HepG2 (cell line): ENCODE data around the gene CSNK2A2. TPM values are rescaled to one million over a fixed set of nuclear protein-coding genes. Genes with fewer than 3 reads are reported as not detected.

Experiments
- ARID4A ChIP-seq: sonication (generic); formaldehyde crosslinking; IDR thresholded peaks from 2 replicates; pipeline ENCODE4 v1.5.0; 2020; ENCODE audit warnings: mild to moderate bottlenecking, missing genetic modification reagents, borderline replicate concordance
- EHMT2 ChIP-seq: fragments of 200-600 bp; sonication (generic); IDR thresholded peaks from 2 replicates; pipeline ENCODE4 v1.7.0; 2017; ENCODE audit warnings: antibody characterized with exemption, low read depth, low read length, borderline replicate concordance
- PHF5A ChIP-seq: IDR thresholded peaks from one replicate; pipeline ENCODE4 v1.6.1; 2018; ENCODE audit warnings: low read depth, missing genetic modification reagents; ENCODE audit not compliant: unreplicated experiment
- ZNF318 ChIP-seq: sonication (generic); formaldehyde crosslinking; IDR thresholded peaks from 2 replicates; pipeline ENCODE4 v1.4.0; 2020; ENCODE audit warnings: mild to moderate bottlenecking, missing genetic modification reagents
- ZNF737 ChIP-seq: sonication (generic); formaldehyde crosslinking; IDR thresholded peaks from 2 replicates; pipeline ENCODE4 v1.5.0; 2020; ENCODE audit warnings: missing genetic modification reagents, mild to moderate bottlenecking, borderline replicate concordance
- ZSCAN22 ChIP-seq: sonication (generic); formaldehyde crosslinking; IDR thresholded peaks from 2 replicates; pipeline ENCODE4 v1.4.0; 2020; ENCODE audit warnings: mild to moderate bottlenecking, missing genetic modification reagents
- polyA plus RNA-seq, 8 experiments: library from polyadenylated mRNA; depleted of rRNA in 3 of 8; stranded (reverse) in 7 of 8; unstranded in 1 of 8; fragments of >200 nt; fragmentation: Illumina TruSeq in 4 of 8; extraction: Trizol in 4 of 8; gene quantifications; 2 replicates each; pipeline versions ENCODE4 v1.2.1 to v1.2.3, GENCODE V29; 2011 to 2016; ENCODE audit warnings: low read depth in 4 of 8, missing spikeins in 1 of 8, mixed read lengths in 1 of 8; ENCODE audit not compliant: insufficient read depth in 1 of 8
- total RNA-seq, 5 experiments: library from RNA; depleted of rRNA; stranded (reverse); fragments of >200 nt; fragmentation: Illumina TruSeq; extraction: Trizol; gene quantifications; 2 replicates each; pipeline ENCODE4 v1.2.3, GENCODE V29; 2016; ENCODE audit warnings: low read depth in 1 of 5
- TF ChIP-seq, protein P1 (sequence below): sonication (generic); formaldehyde crosslinking; IDR thresholded peaks from 2 replicates; pipeline ENCODE4 v1.5.0; 2020; ENCODE audit warnings: missing genetic modification reagents
- TF ChIP-seq, protein P2 (sequence below): IDR thresholded peaks from 2 replicates; pipeline ENCODE4 v1.6.1; 2018; ENCODE audit warnings: missing genetic modification reagents, mild to moderate bottlenecking, missing compliant biosample characterization
- TF ChIP-seq, protein P3 (sequence below): sonication (generic); formaldehyde crosslinking; IDR thresholded peaks from 2 replicates; pipeline ENCODE4 v1.8.1; 2022; ENCODE audit warnings: mild to moderate bottlenecking, missing genetic modification reagents

CSNK2A2 gene
- total and polyA plus RNA-seq, 2 of the 13 experiments (the other 11 are each of a cell fraction or from before 2014, with no cell fraction given): 46.4 to 56.9 TPM

DNA sequence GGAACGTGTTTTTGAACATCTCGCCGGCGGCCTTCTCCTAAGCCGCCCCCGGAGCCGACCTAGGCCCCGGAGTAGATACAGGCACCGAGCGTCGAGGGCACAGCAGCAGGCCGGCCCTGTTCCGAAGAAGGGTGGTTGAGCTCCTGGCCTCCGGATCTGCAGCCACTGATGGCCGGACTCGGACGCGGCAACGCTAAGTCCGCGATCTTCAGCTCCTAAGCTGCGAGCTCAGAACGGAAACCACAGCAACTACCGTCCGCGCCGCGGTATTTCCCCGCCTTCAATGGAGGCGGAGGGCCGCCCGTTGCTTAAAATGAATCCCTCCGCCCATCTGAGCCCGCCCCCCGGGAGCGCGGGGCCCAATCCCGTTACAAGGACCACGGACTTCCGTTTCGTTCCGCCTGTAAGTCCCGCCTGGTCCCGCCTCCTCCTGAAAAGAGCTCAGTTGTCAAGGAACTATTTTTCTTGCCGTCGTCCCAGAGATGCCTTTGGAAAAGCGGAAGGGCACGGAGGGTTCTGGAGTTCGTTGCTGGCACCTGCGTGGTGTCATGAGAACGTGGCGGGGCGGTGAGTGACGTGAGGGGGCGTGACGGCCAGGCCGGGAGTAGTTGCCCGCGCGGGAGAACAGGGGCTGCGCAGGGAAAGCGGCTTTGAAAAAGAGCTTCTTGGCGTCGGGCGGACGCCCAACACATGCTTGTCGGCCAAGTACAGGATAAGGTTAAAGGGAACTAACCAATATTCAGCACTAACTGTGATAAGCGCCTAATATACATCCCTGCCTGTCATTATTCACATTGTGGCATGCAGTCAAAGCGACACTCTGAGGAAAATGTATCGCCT, 68.6 kb downstream of the CSNK2A2 start, which contains the start of gene CFAP20 (continued):
- TF ChIP-seq, protein P1, sequence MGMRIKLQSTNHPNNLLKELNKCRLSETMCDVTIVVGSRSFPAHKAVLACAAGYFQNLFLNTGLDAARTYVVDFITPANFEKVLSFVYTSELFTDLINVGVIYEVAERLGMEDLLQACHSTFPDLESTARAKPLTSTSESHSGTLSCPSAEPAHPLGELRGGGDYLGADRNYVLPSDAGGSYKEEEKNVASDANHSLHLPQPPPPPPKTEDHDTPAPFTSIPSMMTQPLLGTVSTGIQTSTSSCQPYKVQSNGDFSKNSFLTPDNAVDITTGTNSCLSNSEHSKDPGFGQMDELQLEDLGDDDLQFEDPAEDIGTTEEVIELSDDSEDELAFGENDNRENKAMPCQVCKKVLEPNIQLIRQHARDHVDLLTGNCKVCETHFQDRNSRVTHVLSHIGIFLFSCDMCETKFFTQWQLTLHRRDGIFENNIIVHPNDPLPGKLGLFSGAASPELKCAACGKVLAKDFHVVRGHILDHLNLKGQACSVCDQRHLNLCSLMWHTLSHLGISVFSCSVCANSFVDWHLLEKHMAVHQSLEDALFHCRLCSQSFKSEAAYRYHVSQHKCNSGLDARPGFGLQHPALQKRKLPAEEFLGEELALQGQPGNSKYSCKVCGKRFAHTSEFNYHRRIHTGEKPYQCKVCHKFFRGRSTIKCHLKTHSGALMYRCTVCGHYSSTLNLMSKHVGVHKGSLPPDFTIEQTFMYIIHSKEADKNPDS: no peak; the same call in 1 of the 2 replicates
- TF ChIP-seq PHF5A (CRISPR knock-in tag): no peak
- TF ChIP-seq EHMT2: no peak; the same call in 1 of the 2 replicates
- TF ChIP-seq, protein P2, sequence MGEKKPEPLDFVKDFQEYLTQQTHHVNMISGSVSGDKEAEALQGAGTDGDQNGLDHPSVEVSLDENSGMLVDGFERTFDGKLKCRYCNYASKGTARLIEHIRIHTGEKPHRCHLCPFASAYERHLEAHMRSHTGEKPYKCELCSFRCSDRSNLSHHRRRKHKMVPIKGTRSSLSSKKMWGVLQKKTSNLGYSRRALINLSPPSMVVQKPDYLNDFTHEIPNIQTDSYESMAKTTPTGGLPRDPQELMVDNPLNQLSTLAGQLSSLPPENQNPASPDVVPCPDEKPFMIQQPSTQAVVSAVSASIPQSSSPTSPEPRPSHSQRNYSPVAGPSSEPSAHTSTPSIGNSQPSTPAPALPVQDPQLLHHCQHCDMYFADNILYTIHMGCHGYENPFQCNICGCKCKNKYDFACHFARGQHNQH (CRISPR knock-in tag): peak; percentile 97
- no peak for TF ChIP-seq ZSCAN22 (CRISPR knock-in tag)
- no peak for TF ChIP-seq ZNF318 (CRISPR knock-in tag)
- peak; percentile 99 for TF ChIP-seq ARID4A (CRISPR knock-in tag)
- 0 out of 2 replicates have a peak, but pooled peaks have one; percentile 84 for TF ChIP-seq ZNF737
- TF ChIP-seq, protein P3, sequence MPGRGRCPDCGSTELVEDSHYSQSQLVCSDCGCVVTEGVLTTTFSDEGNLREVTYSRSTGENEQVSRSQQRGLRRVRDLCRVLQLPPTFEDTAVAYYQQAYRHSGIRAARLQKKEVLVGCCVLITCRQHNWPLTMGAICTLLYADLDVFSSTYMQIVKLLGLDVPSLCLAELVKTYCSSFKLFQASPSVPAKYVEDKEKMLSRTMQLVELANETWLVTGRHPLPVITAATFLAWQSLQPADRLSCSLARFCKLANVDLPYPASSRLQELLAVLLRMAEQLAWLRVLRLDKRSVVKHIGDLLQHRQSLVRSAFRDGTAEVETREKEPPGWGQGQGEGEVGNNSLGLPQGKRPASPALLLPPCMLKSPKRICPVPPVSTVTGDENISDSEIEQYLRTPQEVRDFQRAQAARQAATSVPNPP (CRISPR knock-in tag): peak; percentile 84; the same call in 1 of the 2 replicates
